ENCODE data around the gene C11orf54.

- TF ChIP-seq CTCF (IDR thresholded peaks at IDR 0.05) (no peak), EP300 (IDR thresholded peaks at IDR 0.05) (no peak)
Observed at GRCh38 chr11:93724089-93724488, 17.4 kb upstream of the C11orf54 start.

Data from esophagus muscularis mucosa (tissue), 3 donors.